GM20000 (cell line): Measurements from ENCODE around the gene STPG2.

Experiments
- DNase-seq: peaks from one replicate; pipeline ENCODE4 v3.0.0; 2012; ENCODE audit warnings: low spot score
- CTCF ChIP-seq: IDR thresholded peaks from 2 replicates; pipeline ENCODE4 v1.5.1; 2012; ENCODE audit warnings: mild to moderate bottlenecking, control low read depth; ENCODE audit errors: extremely low read depth, missing control alignments

The STPG2 gene

GRCh38 chr4:97762115-97762512, 381.2 kb downstream of the STPG2 start:
- TF ChIP-seq CTCF, result no peak
- no peak for DNase-seq

- no peak for TF ChIP-seq CTCF
- no peak for DNase-seq
Measured at GRCh38 chr4:97761445-97762114, 381.7 kb downstream of the STPG2 start.

- no peak for DNase-seq
- TF ChIP-seq CTCF, result no peak
Measured at GRCh38 chr4:97759785-97760184, 383.5 kb downstream of the STPG2 start.

- no peak for DNase-seq
- TF ChIP-seq CTCF, result no peak
Measured at GRCh38 chr4:97752599-97752998, 390.7 kb downstream of the STPG2 start.

GRCh38 chr4:97747945-97748344, 395.3 kb downstream of the STPG2 start:
- no peak for TF ChIP-seq CTCF
- DNase-seq, result no peak

- TF ChIP-seq CTCF, result no peak
- DNase-seq, result no peak
Measured at GRCh38 chr4:97720869-97721432, 422.3 kb downstream of the STPG2 start.

- TF ChIP-seq CTCF, result no peak
- no peak for DNase-seq
Measured at GRCh38 chr4:97691111-97691605, 452.1 kb downstream of the STPG2 start.
